ENCODE measurements around the gene RALGPS1. TPM values are rescaled to one million over a fixed set of nuclear protein-coding genes. Genes with fewer than 3 reads are reported as not detected.

Gene RALGPS1
- total RNA-seq, 1 experiment from 2014 or later: 28.5 TPM

- TF ChIP-seq ZNF532 (CRISPR knock-in tag; IDR thresholded peaks at IDR 0.05; ENCODE audit: borderline replicate concordance): no peak
- no peak for TF ChIP-seq ZNF512 (CRISPR knock-in tag; IDR thresholded peaks at IDR 0.05; ENCODE audit: borderline replicate concordance)
- TF ChIP-seq RELA (CRISPR knock-in tag; IDR thresholded peaks at IDR 0.05; ENCODE audit: borderline replicate concordance): no peak
- no peak for TF ChIP-seq USF2 (CRISPR knock-in tag; IDR thresholded peaks at IDR 0.05)
- no peak for TF ChIP-seq NR2C2 (CRISPR knock-in tag; IDR thresholded peaks at IDR 0.05)
- no peak for TF ChIP-seq AFF4 (CRISPR knock-in tag; IDR thresholded peaks at IDR 0.05; ENCODE audit: borderline replicate concordance)
- TF ChIP-seq E2F1 (CRISPR knock-in tag; IDR thresholded peaks at IDR 0.05): no peak
- TF ChIP-seq NFATC4 (CRISPR knock-in tag; IDR thresholded peaks at IDR 0.05): no peak
- no peak for TF ChIP-seq ZNF317 (CRISPR knock-in tag; IDR thresholded peaks at IDR 0.05; ENCODE audit: borderline replicate concordance, low read depth)
Measured at GRCh38 chr9:127089631-127090081, 175.1 kb downstream of the RALGPS1 start (continued).

- Mint-ChIP-seq H3K27ac (peak overlapping the region; percentile 3; the same call in 1 of the 2 replicates), H3K9me3 (no peaks in the 10 kb centered on the region), H3K27me3 (ENCODE audit: low read depth) (no peaks in the 10 kb centered on the region), H3K4me3 (no peak overlapping the region), H3K36me3 (no peaks in the 10 kb centered on the region), H3K4me1 (no peaks in the 10 kb centered on the region)
- DNase-seq (ENCODE audit: low spot score) (no peak), ATAC-seq (no peak)
- ChIA-PET CTCF (no interaction called here), POLR2A (no interaction called here)
- no peak for TF ChIP-seq E2F4 (CRISPR knock-in tag; IDR thresholded peaks at IDR 0.05; ENCODE audit: borderline replicate concordance, low read depth)
- no peak for TF ChIP-seq NFE2L1 (CRISPR knock-in tag; IDR thresholded peaks at IDR 0.05)
- TF ChIP-seq KAT7 (CRISPR knock-in tag; IDR thresholded peaks at IDR 0.05; ENCODE audit: borderline replicate concordance): no peak
- no peak for TF ChIP-seq GRHL2 (CRISPR knock-in tag; IDR thresholded peaks at IDR 0.05; ENCODE audit: insufficient replicate concordance, severe bottlenecking)
- no peak for TF ChIP-seq CBFB (CRISPR knock-in tag; IDR thresholded peaks at IDR 0.05; ENCODE audit: low read depth)
- no peak for TF ChIP-seq HMGA2 (CRISPR knock-in tag; IDR thresholded peaks at IDR 0.05)
- no peak for TF ChIP-seq TP53 (CRISPR knock-in tag; IDR thresholded peaks at IDR 0.05)
- no peak for TF ChIP-seq AFF4 (CRISPR knock-in tag; IDR thresholded peaks at IDR 0.05; ENCODE audit: borderline replicate concordance)
- no peak for TF ChIP-seq ESRRA (CRISPR knock-in tag; IDR thresholded peaks at IDR 0.05; ENCODE audit: borderline replicate concordance)
Measured at GRCh38 chr9:127090341-127090985, 175.9 kb downstream of the RALGPS1 start.
